PFSK-1 (cell line): ENCODE results near the gene GAREM2. TPM values are rescaled to one million over a fixed set of nuclear protein-coding genes. Genes with fewer than 3 reads are reported as not detected.

ENCODE experiments used
- FOXP2 ChIP-seq: optimal IDR thresholded peaks from 2 replicates; pipeline ENCODE3; 2011; ENCODE audit warnings: borderline replicate concordance, control low read depth, inconsistent platforms; ENCODE audit not compliant: insufficient read depth; ENCODE audit errors: extremely low read length, extremely low read depth
- POLR2AphosphoS5 ChIP-seq: IDR thresholded peaks from 2 replicates; pipeline ENCODE4 v1.6.1; 2012; ENCODE audit warnings: low read depth, mild to moderate bottlenecking, control low read depth, low read length, moderate library complexity
- SIN3A ChIP-seq: IDR thresholded peaks from 2 replicates; pipeline ENCODE4 v1.6.1; 2012; ENCODE audit warnings: mild to moderate bottlenecking, low read length, moderate library complexity, borderline replicate concordance; ENCODE audit not compliant: insufficient read depth
- TAF1 ChIP-seq: IDR thresholded peaks from 2 replicates; pipeline ENCODE4 v1.6.1; 2012; ENCODE audit warnings: low read length, control low read depth, borderline replicate concordance; ENCODE audit not compliant: insufficient read depth
- polyA plus RNA-seq: library from polyadenylated mRNA; unstranded; fragments of >200 nt; gene quantifications from one replicate; pipeline ENCODE4 v1.2.1, GENCODE V29; 2012; ENCODE audit warnings: low read depth, missing spikeins; ENCODE audit not compliant: insufficient read length
- TF ChIP-seq, protein P1 (sequence below), 2 experiments: IDR thresholded peaks; 2 replicates each; pipeline versions ENCODE4 v1.6.1 to v1.8.0; 2011 to 2012; ENCODE audit warnings: low read depth in 2 of 2, low read length in 2 of 2, control low read depth in 1 of 2, inconsistent platforms in 1 of 2, mild to moderate bottlenecking in 1 of 2, moderate library complexity in 1 of 2; ENCODE audit not compliant: insufficient read depth in 1 of 2

GAREM2 gene
- polyA plus RNA-seq, result 11.3 TPM

DNA sequence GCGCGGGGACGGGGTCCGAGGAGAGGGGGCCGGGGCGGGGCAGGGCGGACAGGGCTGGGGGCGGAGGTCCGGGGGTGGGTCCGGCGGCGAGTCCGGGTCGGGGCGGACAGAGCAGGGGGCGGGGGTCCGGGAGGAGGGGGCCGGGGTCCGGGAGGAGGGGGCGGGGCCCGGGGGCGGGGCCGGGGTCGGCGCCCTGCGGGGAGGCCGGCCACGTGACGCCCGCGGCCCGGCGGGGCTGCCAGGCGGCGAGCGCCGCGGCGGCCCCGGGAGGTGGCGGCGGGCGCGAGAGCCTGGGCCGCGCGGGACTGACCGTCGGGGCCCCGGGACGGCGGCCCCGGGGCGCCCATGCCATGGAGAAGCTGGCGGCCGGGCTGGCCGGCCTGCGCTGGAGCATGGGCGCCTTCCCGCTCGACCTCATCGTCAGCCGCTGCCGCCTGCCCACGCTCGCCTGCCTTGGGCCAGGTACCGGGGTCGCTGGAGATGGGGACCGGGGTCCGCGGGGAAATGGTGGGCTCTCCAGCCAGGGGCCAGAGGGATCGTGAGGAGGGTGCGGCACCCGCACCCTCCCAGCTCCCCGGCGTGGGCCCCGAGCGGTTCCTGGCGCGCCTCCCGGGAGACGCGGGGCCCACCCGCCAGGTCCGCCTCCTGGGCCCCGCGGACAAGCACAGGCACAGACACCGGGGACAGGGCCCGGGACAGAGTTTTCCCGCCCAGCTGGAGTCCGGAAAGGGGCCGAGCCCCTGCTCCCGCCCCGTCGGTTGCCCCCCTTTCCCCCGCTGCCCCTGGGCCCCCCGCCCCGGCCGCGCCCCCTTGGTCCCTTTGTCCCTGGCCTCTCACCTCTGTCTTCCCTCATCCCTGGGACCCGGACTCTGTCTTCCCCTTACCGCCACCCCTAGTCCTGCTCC, at the start of gene GAREM2:
GAREM2 (plus strand) TSS at position 218 of the 905 bp plus-strand sequence; CDS start at position 351, 133 bp downstream.
- TF ChIP-seq TAF1 (no peak), SIN3A (no peak), POLR2AphosphoS5 (no peak), FOXP2 (no peak)
- TF ChIP-seq, protein P1, sequence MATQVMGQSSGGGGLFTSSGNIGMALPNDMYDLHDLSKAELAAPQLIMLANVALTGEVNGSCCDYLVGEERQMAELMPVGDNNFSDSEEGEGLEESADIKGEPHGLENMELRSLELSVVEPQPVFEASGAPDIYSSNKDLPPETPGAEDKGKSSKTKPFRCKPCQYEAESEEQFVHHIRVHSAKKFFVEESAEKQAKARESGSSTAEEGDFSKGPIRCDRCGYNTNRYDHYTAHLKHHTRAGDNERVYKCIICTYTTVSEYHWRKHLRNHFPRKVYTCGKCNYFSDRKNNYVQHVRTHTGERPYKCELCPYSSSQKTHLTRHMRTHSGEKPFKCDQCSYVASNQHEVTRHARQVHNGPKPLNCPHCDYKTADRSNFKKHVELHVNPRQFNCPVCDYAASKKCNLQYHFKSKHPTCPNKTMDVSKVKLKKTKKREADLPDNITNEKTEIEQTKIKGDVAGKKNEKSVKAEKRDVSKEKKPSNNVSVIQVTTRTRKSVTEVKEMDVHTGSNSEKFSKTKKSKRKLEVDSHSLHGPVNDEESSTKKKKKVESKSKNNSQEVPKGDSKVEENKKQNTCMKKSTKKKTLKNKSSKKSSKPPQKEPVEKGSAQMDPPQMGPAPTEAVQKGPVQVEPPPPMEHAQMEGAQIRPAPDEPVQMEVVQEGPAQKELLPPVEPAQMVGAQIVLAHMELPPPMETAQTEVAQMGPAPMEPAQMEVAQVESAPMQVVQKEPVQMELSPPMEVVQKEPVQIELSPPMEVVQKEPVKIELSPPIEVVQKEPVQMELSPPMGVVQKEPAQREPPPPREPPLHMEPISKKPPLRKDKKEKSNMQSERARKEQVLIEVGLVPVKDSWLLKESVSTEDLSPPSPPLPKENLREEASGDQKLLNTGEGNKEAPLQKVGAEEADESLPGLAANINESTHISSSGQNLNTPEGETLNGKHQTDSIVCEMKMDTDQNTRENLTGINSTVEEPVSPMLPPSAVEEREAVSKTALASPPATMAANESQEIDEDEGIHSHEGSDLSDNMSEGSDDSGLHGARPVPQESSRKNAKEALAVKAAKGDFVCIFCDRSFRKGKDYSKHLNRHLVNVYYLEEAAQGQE (IDR thresholded peaks at IDR 0.05; ENCODE audit: insufficient read depth in 1 of 2, low read depth in 2 of 2, low read length in 2 of 2), result no peak

DNA sequence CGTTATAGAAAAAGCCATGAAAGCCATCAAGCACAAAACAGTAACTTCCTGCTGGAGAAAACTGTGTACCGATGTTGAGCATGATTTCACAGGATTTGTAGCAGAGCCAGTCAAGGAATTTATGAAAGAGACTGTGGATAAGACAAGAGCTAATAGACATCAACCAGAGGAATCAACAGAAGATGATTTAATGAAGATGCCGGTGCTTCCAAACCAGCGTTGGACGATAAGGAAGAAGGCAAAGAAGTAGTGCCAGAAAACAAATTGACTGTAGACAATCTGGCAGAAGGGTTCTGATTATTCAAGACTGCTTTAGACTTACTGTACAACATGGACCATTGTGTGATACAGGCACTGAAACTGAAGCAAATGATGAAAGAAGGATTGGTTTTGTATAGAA, 49.5 kb upstream of the GAREM2 start:
- TF ChIP-seq FOXP2, result no peak
- no peak for TF ChIP-seq SIN3A
- TF ChIP-seq, protein P1 (IDR thresholded peaks at IDR 0.05; ENCODE audit: insufficient read depth in 1 of 2, low read depth in 2 of 2, low read length in 2 of 2), result no peak
- no peak for TF ChIP-seq TAF1
- no peak for TF ChIP-seq POLR2AphosphoS5

DNA sequence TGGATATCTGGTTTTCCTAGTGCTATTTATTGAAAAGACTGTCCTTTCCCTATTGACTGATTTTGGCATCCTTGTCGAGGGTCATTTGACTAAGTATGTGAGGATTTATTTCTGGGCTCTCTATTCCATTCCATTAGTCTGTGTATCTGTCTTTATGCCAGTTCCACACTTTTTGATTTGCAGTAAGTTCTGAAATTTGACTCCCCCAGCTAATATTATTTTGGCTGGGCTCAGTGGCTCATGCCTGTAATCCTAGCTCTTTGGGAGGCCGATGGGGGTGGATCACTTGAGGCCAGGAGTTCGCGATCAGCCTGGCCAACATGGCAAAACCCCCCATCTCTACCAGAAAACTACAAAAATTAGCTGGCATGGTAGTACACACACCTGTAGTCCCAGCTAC, 46.8 kb upstream of the GAREM2 start:
- TF ChIP-seq POLR2AphosphoS5 (no peak), FOXP2 (no peak), TAF1 (no peak), SIN3A (no peak)
- TF ChIP-seq, protein P1 (IDR thresholded peaks at IDR 0.05; ENCODE audit: insufficient read depth in 1 of 2, low read depth in 2 of 2, low read length in 2 of 2), result no peak

DNA sequence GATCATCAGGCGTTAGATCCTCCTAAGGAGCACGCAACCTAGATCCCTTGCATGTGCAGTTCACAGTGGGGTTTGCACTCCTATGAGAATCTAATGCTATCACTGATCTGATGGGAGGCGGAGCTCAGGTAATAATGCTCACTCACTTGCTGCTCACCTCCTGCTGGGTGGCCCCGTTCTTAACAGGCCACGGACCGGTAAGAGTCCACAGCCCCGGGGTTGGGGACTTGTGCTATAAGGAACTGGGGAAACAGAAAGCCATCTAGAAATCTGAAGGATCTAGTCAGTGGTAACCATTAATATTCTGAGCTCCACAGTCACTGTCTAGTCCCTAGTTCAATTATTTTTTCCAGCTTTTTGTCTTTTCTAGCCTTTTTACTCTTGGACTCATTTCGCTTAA, 44.7 kb upstream of the GAREM2 start:
- no peak for TF ChIP-seq FOXP2
- TF ChIP-seq POLR2AphosphoS5, result no peak
- TF ChIP-seq, protein P1 (IDR thresholded peaks at IDR 0.05; ENCODE audit: insufficient read depth in 1 of 2, low read depth in 2 of 2, low read length in 2 of 2), result no peak
- TF ChIP-seq TAF1, result no peak
- no peak for TF ChIP-seq SIN3A
